HCT116 (cell line): ENCODE measurements around the gene CASP7.

ENCODE experiments used
- CTCF ChIP-seq, 3 experiments: fragments of 200-600 bp in 1 of 3; sonication (generic) in 1 of 3; IDR thresholded peaks in 2 of 3; conservative IDR thresholded peaks in 1 of 3; 2 replicates each; pipeline ENCODE4 v1.5.1; 2012 to 2017; ENCODE audit warnings: low read depth in 2 of 3, low read length in 2 of 3, antibody characterized with exemption in 1 of 3, borderline replicate concordance in 1 of 3, control low read depth in 1 of 3, mild to moderate bottlenecking in 1 of 3, mixed read lengths in 1 of 3, mixed run types in 1 of 3, moderate library complexity in 1 of 3; ENCODE audit not compliant: insufficient read depth in 1 of 3
- ELF1 ChIP-seq: IDR thresholded peaks from 2 replicates; pipeline ENCODE4 v1.6.1; 2012; ENCODE audit warnings: low read depth, borderline replicate concordance
- EZH2 ChIP-seq: fragments of 200-600 bp; sonication (generic); IDR thresholded peaks from 2 replicates; pipeline ENCODE4 v1.6.1; 2017; ENCODE audit warnings: antibody characterized with exemption, mixed run types
- MAX ChIP-seq: IDR thresholded peaks from 2 replicates; pipeline ENCODE4 v1.6.1; 2012

- no peak for TF ChIP-seq MAX
- no peak for TF ChIP-seq EZH2
- TF ChIP-seq ELF1, result no peak
- no peak for TF ChIP-seq CTCF (IDR thresholded peaks at IDR 0.05 in 2 of 3, conservative IDR thresholded peaks at IDR 0.05 in 1 of 3; ENCODE audit: borderline replicate concordance in 1 of 3, insufficient read depth in 1 of 3, low read depth in 2 of 3, low read length in 2 of 3)
Observed at GRCh38 chr10:113689057-113689456, 9.3 kb downstream of the CASP7 start.
